ENCODE results near the gene FAM216A. TPM values are rescaled to one million over a fixed set of nuclear protein-coding genes. Genes with fewer than 3 reads are reported as not detected.

Gene FAM216A
- total RNA-seq, 1 experiment from 2014 or later, result 10.1 TPM

DNA sequence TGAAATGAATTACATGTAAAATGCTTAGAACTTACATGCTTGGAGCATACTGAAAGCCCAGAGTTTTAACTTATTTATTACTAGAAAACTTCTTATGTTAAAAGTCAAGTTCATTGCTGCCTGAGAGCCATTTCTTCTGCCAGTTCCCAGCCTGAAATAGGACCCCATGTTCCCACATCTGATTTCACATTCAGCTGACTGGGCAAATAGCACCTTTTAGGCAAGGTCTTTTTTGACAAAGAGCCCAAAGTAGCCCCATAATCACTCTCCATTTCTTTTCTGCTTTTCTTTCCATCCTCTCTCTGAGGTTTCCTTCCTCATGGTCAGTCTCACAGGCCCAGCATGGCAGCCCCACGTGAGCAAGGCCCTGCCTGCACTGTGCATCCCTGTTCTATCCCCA, 17.4 kb upstream of the FAM216A start (continued):
- TF ChIP-seq ZNF274 (IDR thresholded peaks at IDR 0.05; ENCODE audit: low read depth, low read length), result no peak
- TF ChIP-seq FOSL1 (IDR thresholded peaks at IDR 0.05; ENCODE audit: low read depth), result no peak
- no peak for TF ChIP-seq ELF1 (IDR thresholded peaks at IDR 0.05; ENCODE audit: borderline replicate concordance, low read depth)

DNA sequence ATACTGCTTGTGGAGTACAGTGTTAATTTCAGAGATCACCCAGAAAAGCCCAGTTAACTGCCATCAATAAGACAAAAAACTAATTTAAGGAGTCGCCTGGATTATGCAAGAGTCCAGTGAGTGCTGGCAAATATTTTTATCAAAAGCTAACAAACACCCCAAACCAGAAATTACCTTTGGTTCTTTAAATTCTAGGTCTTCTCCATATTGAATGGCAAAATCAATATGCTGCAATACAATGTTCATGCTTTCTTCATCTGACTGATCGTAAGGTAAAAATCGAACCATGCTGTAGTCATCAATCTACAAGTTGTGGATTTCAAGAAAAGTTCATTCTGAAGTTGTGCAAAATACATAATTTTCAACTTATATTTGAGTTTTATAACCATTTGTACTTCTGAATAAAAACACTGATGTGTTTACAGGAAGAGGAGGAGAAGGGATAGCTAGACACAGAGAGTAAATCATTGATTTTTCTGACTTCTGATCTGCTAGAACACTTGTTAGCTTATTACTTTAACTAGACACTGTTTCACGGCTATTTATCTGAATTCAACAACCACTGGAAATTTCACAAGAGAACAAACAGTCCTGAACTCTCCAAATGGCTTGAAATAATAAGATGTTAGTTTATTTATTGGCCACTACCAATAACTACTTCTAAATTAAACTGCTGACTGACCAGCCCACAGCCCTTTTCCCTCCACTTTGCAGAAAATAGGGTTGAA, 14.9 kb upstream of the FAM216A start:
- Histone ChIP-seq H3K9me3 (ENCODE audit: control insufficient read depth in 1 of 2, insufficient read depth in 1 of 2, low read depth in 1 of 2, low read length in 2 of 2) (no peaks in the 10 kb centered on the region), H3K4me2 (ENCODE audit: low read length) (no peak overlapping the region), H3K27me3 (ENCODE audit: insufficient read depth, low read length) (no peaks in the 10 kb centered on the region), H2AFZ (ENCODE audit: low read depth, low read length, poor library complexity, severe bottlenecking) (no peak overlapping the region), H3K4me1 (ENCODE audit: control insufficient read depth in 1 of 2, insufficient read depth in 2 of 2, low read length in 2 of 2) (peaks cover 0 to 11% of the 10 kb centered on the region in 2 experiments; a peak in 2 of 4 replicates), H3K9me2 (ENCODE audit: insufficient read depth) (no peaks in the 10 kb centered on the region), H3K4me3 (replicated peaks in 1 of 2; ENCODE audit: low read depth in 1 of 2, low read length in 2 of 2) (no peak overlapping the region), H4K20me1 (ENCODE audit: insufficient read depth) (no peaks in the 10 kb centered on the region), H3K36me3 (ENCODE audit: control insufficient read depth in 1 of 2, insufficient read depth in 2 of 2, low read length in 2 of 2) (peaks cover 4 to 12% of the 10 kb centered on the region in 2 experiments; a peak in 2 of 4 replicates), H3K9ac (ENCODE audit: low read length) (no peak overlapping the region), H3K27ac (ENCODE audit: low read depth, low read length) (no peak overlapping the region), H3K79me2 (ENCODE audit: insufficient read depth, low read length) (peaks cover 14% of the 10 kb centered on the region)
- intact Hi-C loops (cut with micrococcal nuclease), result loop anchor here (5.0 kb wide), 1 partner anchor 434 kb away; no protein-coding TSS in a partner anchor
- DNase-seq (ENCODE audit: low read depth, low spot score), result no peak
- POLR2A ChIA-PET, result interaction anchor here (1.9 kb wide), 1 partner anchor 14 kb away, joined by 5 read pairs; the partner anchor contains the start of gene GPN3
- RAD21 ChIA-PET (ENCODE audit: low non-redundant PET in 1 of 2, low total read pairs in 2 of 2, uncharacterized antibody in 2 of 2, unreplicated experiment in 2 of 2), result no interaction called here
- no TSS peak for BruUV-seq (replicated peaks)
- no peak for ATAC-seq
- CTCF ChIA-PET, result no interaction called here
- TF ChIP-seq, protein P1, sequence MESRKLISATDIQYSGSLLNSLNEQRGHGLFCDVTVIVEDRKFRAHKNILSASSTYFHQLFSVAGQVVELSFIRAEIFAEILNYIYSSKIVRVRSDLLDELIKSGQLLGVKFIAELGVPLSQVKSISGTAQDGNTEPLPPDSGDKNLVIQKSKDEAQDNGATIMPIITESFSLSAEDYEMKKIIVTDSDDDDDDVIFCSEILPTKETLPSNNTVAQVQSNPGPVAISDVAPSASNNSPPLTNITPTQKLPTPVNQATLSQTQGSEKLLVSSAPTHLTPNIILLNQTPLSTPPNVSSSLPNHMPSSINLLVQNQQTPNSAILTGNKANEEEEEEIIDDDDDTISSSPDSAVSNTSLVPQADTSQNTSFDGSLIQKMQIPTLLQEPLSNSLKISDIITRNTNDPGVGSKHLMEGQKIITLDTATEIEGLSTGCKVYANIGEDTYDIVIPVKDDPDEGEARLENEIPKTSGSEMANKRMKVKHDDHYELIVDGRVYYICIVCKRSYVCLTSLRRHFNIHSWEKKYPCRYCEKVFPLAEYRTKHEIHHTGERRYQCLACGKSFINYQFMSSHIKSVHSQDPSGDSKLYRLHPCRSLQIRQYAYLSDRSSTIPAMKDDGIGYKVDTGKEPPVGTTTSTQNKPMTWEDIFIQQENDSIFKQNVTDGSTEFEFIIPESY (IDR thresholded peaks at IDR 0.05; ENCODE audit: extremely low read depth, insufficient replicate concordance, low read length), result no peak
- TF ChIP-seq FOSL1 (IDR thresholded peaks at IDR 0.05; ENCODE audit: low read depth) (no peak), SRF (IDR thresholded peaks at IDR 0.05; ENCODE audit: low read depth) (no peak), CBX3 (IDR thresholded peaks at IDR 0.05; ENCODE audit: low read depth) (no peak), POLR2A (IDR thresholded peaks at IDR 0.05; ENCODE audit: borderline replicate concordance, extremely low read depth, insufficient read depth, insufficient read length) (no peak), RAD21 (IDR thresholded peaks at IDR 0.05; ENCODE audit: low read depth) (no peak)
- TF ChIP-seq, protein P2, sequence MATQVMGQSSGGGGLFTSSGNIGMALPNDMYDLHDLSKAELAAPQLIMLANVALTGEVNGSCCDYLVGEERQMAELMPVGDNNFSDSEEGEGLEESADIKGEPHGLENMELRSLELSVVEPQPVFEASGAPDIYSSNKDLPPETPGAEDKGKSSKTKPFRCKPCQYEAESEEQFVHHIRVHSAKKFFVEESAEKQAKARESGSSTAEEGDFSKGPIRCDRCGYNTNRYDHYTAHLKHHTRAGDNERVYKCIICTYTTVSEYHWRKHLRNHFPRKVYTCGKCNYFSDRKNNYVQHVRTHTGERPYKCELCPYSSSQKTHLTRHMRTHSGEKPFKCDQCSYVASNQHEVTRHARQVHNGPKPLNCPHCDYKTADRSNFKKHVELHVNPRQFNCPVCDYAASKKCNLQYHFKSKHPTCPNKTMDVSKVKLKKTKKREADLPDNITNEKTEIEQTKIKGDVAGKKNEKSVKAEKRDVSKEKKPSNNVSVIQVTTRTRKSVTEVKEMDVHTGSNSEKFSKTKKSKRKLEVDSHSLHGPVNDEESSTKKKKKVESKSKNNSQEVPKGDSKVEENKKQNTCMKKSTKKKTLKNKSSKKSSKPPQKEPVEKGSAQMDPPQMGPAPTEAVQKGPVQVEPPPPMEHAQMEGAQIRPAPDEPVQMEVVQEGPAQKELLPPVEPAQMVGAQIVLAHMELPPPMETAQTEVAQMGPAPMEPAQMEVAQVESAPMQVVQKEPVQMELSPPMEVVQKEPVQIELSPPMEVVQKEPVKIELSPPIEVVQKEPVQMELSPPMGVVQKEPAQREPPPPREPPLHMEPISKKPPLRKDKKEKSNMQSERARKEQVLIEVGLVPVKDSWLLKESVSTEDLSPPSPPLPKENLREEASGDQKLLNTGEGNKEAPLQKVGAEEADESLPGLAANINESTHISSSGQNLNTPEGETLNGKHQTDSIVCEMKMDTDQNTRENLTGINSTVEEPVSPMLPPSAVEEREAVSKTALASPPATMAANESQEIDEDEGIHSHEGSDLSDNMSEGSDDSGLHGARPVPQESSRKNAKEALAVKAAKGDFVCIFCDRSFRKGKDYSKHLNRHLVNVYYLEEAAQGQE (IDR thresholded peaks at IDR 0.05; ENCODE audit: low read depth), result no peak
